Measurements from ENCODE around the gene TRIM40. TPM values are rescaled to one million over a fixed set of nuclear protein-coding genes. Genes with fewer than 3 reads are reported as not detected.

Gene TRIM40
- total RNA-seq, 1 experiment from 2014 or later = not detected

DNA sequence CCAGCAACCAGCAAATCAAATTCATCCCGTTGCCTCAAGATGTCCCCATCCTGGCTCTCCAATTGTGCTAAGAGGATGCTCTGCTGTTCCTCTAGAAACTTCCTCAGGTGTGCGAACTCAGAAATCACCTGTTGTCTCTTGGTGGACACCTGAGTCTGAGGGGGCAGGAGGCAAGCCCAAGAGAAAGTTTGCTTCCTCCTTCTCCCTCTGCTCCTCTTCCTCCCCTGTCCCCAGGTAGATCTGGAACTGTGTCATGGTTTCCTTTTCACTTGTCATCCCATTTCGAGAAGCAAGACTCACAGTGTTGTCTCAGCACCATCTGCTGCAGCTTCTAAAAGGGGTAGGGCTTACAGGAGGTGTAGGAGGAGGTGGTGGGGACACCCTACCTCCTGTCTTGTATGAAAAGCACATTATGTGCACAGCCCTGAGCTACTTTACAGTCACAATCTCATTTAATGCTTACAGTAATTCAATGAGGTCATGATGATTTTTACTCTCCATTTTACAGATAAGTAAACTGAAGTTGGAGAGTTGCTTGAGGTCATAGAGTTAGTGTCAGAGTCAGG is 22.6 kb downstream of the TRIM40 start:
- Histone ChIP-seq H3K9me3 (ENCODE audit: control insufficient read depth in 1 of 2, insufficient read depth in 1 of 2, low read depth in 1 of 2, low read length in 2 of 2) (no peaks in the 10 kb centered on the region), H3K9ac (ENCODE audit: low read length) (no peak overlapping the region), H3K4me2 (ENCODE audit: low read length) (no peak overlapping the region), H3K4me3 (replicated peaks in 1 of 2; ENCODE audit: low read depth in 1 of 2, low read length in 2 of 2) (no peak overlapping the region), H3K27me3 (ENCODE audit: insufficient read depth, low read length) (no peaks in the 10 kb centered on the region), H4K20me1 (ENCODE audit: insufficient read depth) (no peaks in the 10 kb centered on the region), H3K4me1 (ENCODE audit: control insufficient read depth in 1 of 2, insufficient read depth in 2 of 2, low read length in 2 of 2) (peaks cover 31 to 45% of the 10 kb centered on the region in 2 experiments), H2AFZ (ENCODE audit: low read depth, low read length, poor library complexity, severe bottlenecking) (no peak overlapping the region), H3K36me3 (ENCODE audit: control insufficient read depth in 1 of 2, insufficient read depth in 2 of 2, low read length in 2 of 2) (no peaks in the 10 kb centered on the region), H3K79me2 (ENCODE audit: insufficient read depth, low read length) (no peaks in the 10 kb centered on the region), H3K9me2 (ENCODE audit: insufficient read depth) (no peaks in the 10 kb centered on the region), H3K27ac (ENCODE audit: low read depth, low read length) (no peak overlapping the region)
- ChIA-PET POLR2A (no interaction called here), CTCF (no interaction called here), RAD21 (ENCODE audit: low non-redundant PET in 1 of 2, low total read pairs in 2 of 2, uncharacterized antibody in 2 of 2, unreplicated experiment in 2 of 2) (no interaction called here)
- TF ChIP-seq POLR2AphosphoS5 (IDR thresholded peaks at IDR 0.05; ENCODE audit: low read depth, low read length) = no peak
- no peak for TF ChIP-seq CEBPB (IDR thresholded peaks at IDR 0.05; ENCODE audit: low read depth)
- TF ChIP-seq, protein P1, sequence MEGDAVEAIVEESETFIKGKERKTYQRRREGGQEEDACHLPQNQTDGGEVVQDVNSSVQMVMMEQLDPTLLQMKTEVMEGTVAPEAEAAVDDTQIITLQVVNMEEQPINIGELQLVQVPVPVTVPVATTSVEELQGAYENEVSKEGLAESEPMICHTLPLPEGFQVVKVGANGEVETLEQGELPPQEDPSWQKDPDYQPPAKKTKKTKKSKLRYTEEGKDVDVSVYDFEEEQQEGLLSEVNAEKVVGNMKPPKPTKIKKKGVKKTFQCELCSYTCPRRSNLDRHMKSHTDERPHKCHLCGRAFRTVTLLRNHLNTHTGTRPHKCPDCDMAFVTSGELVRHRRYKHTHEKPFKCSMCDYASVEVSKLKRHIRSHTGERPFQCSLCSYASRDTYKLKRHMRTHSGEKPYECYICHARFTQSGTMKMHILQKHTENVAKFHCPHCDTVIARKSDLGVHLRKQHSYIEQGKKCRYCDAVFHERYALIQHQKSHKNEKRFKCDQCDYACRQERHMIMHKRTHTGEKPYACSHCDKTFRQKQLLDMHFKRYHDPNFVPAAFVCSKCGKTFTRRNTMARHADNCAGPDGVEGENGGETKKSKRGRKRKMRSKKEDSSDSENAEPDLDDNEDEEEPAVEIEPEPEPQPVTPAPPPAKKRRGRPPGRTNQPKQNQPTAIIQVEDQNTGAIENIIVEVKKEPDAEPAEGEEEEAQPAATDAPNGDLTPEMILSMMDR (IDR thresholded peaks at IDR 0.05 in 2 of 3, conservative IDR thresholded peaks at IDR 0.05 in 1 of 3; ENCODE audit: borderline replicate concordance in 1 of 3, insufficient read depth in 1 of 3, low read depth in 2 of 3, low read length in 2 of 3) = no peak
- no peak for TF ChIP-seq EZH2 (IDR thresholded peaks at IDR 0.05)
- TF ChIP-seq SP1 (IDR thresholded peaks at IDR 0.05; ENCODE audit: low read depth) = no peak
- TF ChIP-seq, protein P2, sequence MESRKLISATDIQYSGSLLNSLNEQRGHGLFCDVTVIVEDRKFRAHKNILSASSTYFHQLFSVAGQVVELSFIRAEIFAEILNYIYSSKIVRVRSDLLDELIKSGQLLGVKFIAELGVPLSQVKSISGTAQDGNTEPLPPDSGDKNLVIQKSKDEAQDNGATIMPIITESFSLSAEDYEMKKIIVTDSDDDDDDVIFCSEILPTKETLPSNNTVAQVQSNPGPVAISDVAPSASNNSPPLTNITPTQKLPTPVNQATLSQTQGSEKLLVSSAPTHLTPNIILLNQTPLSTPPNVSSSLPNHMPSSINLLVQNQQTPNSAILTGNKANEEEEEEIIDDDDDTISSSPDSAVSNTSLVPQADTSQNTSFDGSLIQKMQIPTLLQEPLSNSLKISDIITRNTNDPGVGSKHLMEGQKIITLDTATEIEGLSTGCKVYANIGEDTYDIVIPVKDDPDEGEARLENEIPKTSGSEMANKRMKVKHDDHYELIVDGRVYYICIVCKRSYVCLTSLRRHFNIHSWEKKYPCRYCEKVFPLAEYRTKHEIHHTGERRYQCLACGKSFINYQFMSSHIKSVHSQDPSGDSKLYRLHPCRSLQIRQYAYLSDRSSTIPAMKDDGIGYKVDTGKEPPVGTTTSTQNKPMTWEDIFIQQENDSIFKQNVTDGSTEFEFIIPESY (IDR thresholded peaks at IDR 0.05; ENCODE audit: extremely low read depth, insufficient replicate concordance, low read length) = no peak
- TF ChIP-seq, protein P3, sequence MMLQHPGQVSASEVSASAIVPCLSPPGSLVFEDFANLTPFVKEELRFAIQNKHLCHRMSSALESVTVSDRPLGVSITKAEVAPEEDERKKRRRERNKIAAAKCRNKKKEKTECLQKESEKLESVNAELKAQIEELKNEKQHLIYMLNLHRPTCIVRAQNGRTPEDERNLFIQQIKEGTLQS (IDR thresholded peaks at IDR 0.05) = no peak
- TF ChIP-seq SRF (IDR thresholded peaks at IDR 0.05; ENCODE audit: low read depth) = no peak
- TF ChIP-seq EZH2phosphoT487 (IDR thresholded peaks at IDR 0.05; ENCODE audit: borderline replicate concordance) = no peak
- no peak for TF ChIP-seq CBX3 (IDR thresholded peaks at IDR 0.05; ENCODE audit: low read depth)
- TF ChIP-seq JUND (IDR thresholded peaks at IDR 0.05) = no peak
- no TSS peak for BruUV-seq (replicated peaks)
- intact Hi-C loops (cut with micrococcal nuclease) = no loop called here
- no peak for DNase-seq (ENCODE audit: low read depth, low spot score)
- no peak for ATAC-seq

Measured in HCT116 (cell line).